Left ventricle myocardium superior (tissue), 1 donor: ENCODE results near the gene TRPM1. TPM values are rescaled to one million over a fixed set of nuclear protein-coding genes. Genes with fewer than 3 reads are reported as not detected.

Source experiments
- ATAC-seq: fragments of 200-7000 bp; cut with Tn5 transposase; one replicate; pipeline ENCODE4 v1.9.1; 2020; ENCODE audit warnings: mild to moderate bottlenecking, moderate library complexity
- DNase-seq: peaks from one replicate; pipeline ENCODE4 v3.0.0-alpha.2; 2020
- intact Hi-C: fragments of 100-400 bp; cut with micrococcal nuclease; formaldehyde crosslinking; loops from one replicate; pipeline ENCODE4 v1.11.0; 2022
- microRNA-seq: library from miRNA; unstranded; fragments of <30 nt; microRNA quantifications from one replicate; pipeline ENCODE4 v1.2.0, GENCODE V29; 2020; ENCODE audit warnings: borderline number of aligned reads
- total RNA-seq: library from RNA; stranded (reverse); fragmentation: NEBNext Ultra II Directional; extraction: Animal tissue kit (Norgen Biotek cat#: 25700); gene quantifications from one replicate; pipeline ENCODE4 v1.2.1, GENCODE V29; 2021
- donor health status: DM: no; HTN: yes; CAD: no; lungs with severe emphysema.

Gene TRPM1
- total RNA-seq, 1 donor from 2014 or later, result not detected

DNA sequence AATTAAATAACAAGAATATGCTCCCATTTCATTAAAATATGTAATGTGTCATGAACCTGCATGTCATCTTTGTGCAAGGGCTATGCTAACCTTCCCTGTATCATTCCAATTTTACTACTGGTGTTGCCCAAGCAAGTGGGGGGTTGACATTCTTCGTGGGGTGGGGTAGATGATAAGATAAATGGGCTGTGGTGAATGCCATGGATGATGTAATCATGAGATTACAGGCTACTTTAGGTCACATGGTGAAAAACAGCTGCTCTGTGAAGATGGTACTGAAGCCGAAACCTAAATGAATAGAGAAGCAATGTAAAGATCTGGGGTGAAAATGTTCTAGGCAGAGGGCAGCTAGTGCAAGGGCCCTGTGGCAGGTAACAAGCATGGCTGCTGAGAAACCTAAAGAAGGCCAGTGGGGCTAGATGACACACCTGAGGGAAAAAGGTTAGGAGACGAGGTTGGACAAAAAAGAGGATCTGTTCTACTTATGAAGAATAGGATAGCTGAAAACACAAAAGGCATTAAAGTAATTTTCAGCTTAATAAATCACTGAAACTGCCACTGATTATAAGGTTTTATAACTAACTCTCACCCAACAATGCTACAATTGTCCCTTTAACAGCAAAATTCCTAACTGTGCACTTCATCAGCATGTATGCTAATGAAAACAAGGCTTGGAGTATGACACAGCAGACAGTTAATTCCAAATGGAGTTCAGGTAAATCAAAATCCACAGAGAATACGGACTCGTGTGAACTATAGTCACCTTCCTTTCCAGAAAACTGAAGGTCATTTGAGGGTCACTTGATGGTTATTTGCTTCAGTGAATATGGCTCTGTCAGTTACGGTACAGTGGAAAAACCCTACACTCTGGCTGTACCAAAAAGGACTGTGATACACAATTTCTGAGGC lies 145.1 kb downstream of the TRPM1 start:
- no peak for ATAC-seq
- intact Hi-C loops, result no loop called here
- no peak for DNase-seq

DNA sequence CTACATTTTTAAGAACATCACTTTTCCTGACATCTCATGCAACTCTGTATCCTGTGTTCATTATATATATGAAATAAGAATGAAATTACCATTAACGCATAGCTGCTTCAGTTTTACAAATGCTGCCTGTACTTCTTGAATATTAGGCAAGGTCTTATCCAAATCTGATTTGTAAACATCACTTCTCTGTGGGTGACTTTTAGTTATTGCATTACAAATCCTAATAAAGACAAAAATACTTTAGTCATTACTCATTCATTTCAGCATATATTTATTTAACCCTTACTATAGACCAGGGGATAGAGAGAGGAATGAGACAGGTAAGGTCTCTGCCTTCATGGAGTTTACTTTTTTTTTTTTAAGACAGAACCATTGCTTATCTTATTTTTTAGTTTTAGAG lies 146.9 kb downstream of the TRPM1 start:
- intact Hi-C loops, result no loop called here
- ATAC-seq, result no peak
- no peak for DNase-seq

DNA sequence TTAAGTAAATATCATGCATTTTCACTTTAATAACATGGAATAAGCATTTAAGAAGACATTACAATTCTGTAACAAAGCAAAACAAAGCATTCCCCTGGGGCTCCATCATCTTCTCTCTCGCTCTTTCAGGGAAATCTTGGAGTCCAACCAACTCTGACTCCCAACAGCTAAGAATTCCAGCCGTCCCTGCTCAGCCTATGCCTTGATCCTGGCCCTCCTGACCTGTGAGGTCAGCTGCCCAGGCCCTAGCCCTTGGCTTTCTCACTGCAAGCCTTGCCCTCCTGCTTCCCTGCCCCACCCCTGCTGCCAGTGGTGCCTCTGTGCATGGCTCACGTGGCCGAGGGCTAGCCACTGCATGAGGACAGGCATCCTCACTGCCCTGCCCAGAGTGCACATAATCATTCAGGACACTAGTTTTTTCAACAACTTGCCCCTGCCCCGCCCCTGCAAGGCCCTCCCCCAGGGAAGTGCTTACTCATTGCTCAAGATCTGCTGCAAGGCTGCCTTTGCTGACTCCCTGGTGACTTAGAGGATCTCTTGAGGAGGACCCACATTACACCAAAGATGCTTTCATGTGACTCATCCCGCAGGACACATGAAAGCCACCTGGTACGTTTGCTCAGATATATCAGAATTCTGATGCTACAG lies 147.7 kb downstream of the TRPM1 start:
- DNase-seq, result peak; percentile 47
- intact Hi-C loops, result no loop called here
- ATAC-seq, result peak; percentile 75

- DNase-seq (no peak), ATAC-seq (peak; percentile 88)
- intact Hi-C loops, result no loop called here
These were observed 148.3 kb downstream of the TRPM1 start for GRCh38 chr15:30953183-30953582.

Small RNA genes lying within 50 kb of the gene (microRNA-seq; reads per million reads assigned to microRNA genes)
- gene MIR211, result not detected

Other genes starting within 250 kb of the TRPM1 start
- 26.3 TPM for gene FAN1, start 197.8 kb downstream of the TRPM1 start, total RNA-seq
- 34.8 TPM for gene MTMR10, start 110.1 kb downstream of the TRPM1 start, total RNA-seq
- gene KLF13, start 225.1 kb upstream of the TRPM1 start, total RNA-seq, result 85.3 TPM